HEK293 (cell line): ENCODE data around the gene NAALADL2.
"Not testable (repeated sequence)": the region's sequence is repeated elsewhere in the genome, so short reads cannot be mapped to it uniquely, and the experiment has no call there.

Experiments
- ZNF830 ChIP-seq: fragments of 450-650 bp; IDR thresholded peaks from 2 replicates; pipeline ENCODE4 v1.5.0; 2018; ENCODE audit warnings: missing biosample characterization, missing genetic modification characterization, low read depth, mild to moderate bottlenecking, moderate library complexity
- TF ChIP-seq, protein P1 (sequence below): fragments of 450-650 bp; formaldehyde crosslinking; IDR thresholded peaks from 2 replicates; pipeline ENCODE4 v1.5.1; 2016; ENCODE audit warnings: missing biosample characterization, missing genetic modification characterization

DNA sequence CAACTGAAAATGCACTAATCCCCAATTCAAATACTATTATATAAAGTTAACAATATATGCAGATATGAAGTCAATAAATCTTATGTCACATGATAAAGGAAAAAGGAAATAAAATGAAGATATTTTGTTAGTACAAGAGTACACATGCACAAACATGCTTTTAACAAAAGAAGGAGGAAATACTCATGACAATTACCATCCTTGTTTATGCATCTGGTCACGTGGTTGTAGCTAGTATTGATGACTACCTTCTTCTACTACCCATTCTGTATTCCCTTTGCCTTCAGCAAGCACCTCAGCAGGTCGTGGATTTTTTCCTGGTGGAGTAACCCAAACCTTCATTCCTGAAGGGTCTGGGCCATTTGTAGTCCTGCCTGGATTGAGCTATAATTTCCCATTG, 669.6 kb downstream of the NAALADL2 start:
- TF ChIP-seq, protein P1, sequence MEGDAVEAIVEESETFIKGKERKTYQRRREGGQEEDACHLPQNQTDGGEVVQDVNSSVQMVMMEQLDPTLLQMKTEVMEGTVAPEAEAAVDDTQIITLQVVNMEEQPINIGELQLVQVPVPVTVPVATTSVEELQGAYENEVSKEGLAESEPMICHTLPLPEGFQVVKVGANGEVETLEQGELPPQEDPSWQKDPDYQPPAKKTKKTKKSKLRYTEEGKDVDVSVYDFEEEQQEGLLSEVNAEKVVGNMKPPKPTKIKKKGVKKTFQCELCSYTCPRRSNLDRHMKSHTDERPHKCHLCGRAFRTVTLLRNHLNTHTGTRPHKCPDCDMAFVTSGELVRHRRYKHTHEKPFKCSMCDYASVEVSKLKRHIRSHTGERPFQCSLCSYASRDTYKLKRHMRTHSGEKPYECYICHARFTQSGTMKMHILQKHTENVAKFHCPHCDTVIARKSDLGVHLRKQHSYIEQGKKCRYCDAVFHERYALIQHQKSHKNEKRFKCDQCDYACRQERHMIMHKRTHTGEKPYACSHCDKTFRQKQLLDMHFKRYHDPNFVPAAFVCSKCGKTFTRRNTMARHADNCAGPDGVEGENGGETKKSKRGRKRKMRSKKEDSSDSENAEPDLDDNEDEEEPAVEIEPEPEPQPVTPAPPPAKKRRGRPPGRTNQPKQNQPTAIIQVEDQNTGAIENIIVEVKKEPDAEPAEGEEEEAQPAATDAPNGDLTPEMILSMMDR (tag by site-specific recombination): not testable (repeated sequence)
- TF ChIP-seq ZNF830 (tag by site-specific recombination): not testable (repeated sequence)
